OCI-LY3 (cell line): ENCODE results near the gene HYAL4.

Experiments used
- CTCF ChIP-seq: fragments of 200-600, 300-600 bp; sonication (generic); IDR thresholded peaks from 2 replicates; pipeline ENCODE4 v1.5.1; 2014; ENCODE audit warnings: antibody characterized with exemption, low read length, low read depth
- EZH2phosphoT487 ChIP-seq: fragments of 200-600 bp; shearing (Covaris generic); IDR thresholded peaks from 2 replicates; pipeline ENCODE4 v1.6.1; 2018; ENCODE audit warnings: antibody characterized with exemption, mixed run types, low read depth

GRCh38 chr7:123923599-123923998 lies 78.6 kb downstream of the HYAL4 start:
- TF ChIP-seq CTCF: no peak
- no peak for TF ChIP-seq EZH2phosphoT487
